Measurements from ENCODE around the gene EMILIN1. TPM values are rescaled to one million over a fixed set of nuclear protein-coding genes. Genes with fewer than 3 reads are reported as not detected.
"Not testable (repeated sequence)": the region's sequence is repeated elsewhere in the genome, so short reads cannot be mapped to it uniquely, and the experiment has no call there.

Gene EMILIN1
- total RNA-seq, 1 donor from 2014 or later, result 21.3 TPM

- no peak for DNase-seq (ENCODE audit: low read depth in 2 of 2)
Measured at GRCh38 chr2:27092696-27093429, 14.4 kb downstream of the EMILIN1 start.

GRCh38 chr2:27093430-27094352, 15.3 kb downstream of the EMILIN1 start:
- no peak for DNase-seq (ENCODE audit: low read depth in 2 of 2)

- no peak for DNase-seq (ENCODE audit: low read depth in 2 of 2)
Measured at GRCh38 chr2:27094353-27094984, 16.1 kb downstream of the EMILIN1 start.

- no peak for DNase-seq (ENCODE audit: low read depth in 2 of 2)
Measured at GRCh38 chr2:27095427-27095744, 17.0 kb downstream of the EMILIN1 start.

GRCh38 chr2:27095745-27096651, 17.6 kb downstream of the EMILIN1 start:
- DNase-seq (ENCODE audit: low read depth in 2 of 2), result peak; percentile 45 to 59

- DNase-seq (ENCODE audit: low read depth in 2 of 2), result no peak
Measured at GRCh38 chr2:27096748-27097297, 18.4 kb downstream of the EMILIN1 start.

GRCh38 chr2:27097341-27097740, 18.9 kb downstream of the EMILIN1 start:
- no peak for DNase-seq (ENCODE audit: low read depth in 2 of 2)

- DNase-seq (ENCODE audit: low read depth in 2 of 2), result no peak
Measured at GRCh38 chr2:27099334-27099955, 21.0 kb downstream of the EMILIN1 start.

- no peak for DNase-seq (ENCODE audit: low read depth in 2 of 2)
Measured at GRCh38 chr2:27100036-27100435, 21.6 kb downstream of the EMILIN1 start.

- DNase-seq (ENCODE audit: low read depth in 2 of 2), result no peak
Measured at GRCh38 chr2:27102329-27102728, 23.9 kb downstream of the EMILIN1 start.

- DNase-seq (ENCODE audit: low read depth in 2 of 2), result no peak
Measured at GRCh38 chr2:27105981-27106380, 27.6 kb downstream of the EMILIN1 start.

GRCh38 chr2:27108221-27108620, 29.8 kb downstream of the EMILIN1 start:
- no peak for DNase-seq (ENCODE audit: low read depth in 2 of 2)

GRCh38 chr2:27109083-27109482, 30.7 kb downstream of the EMILIN1 start:
- DNase-seq (ENCODE audit: low read depth in 2 of 2), result no peak

GRCh38 chr2:27110603-27111352, 32.4 kb downstream of the EMILIN1 start:
- not testable (repeated sequence) for DNase-seq (ENCODE audit: low read depth in 2 of 2)

- not testable (repeated sequence) for DNase-seq (ENCODE audit: low read depth in 2 of 2)
Measured at GRCh38 chr2:27111392-27112078, 33.1 kb downstream of the EMILIN1 start.

- DNase-seq (ENCODE audit: low read depth in 2 of 2), result no peak
Measured at GRCh38 chr2:27115519-27115918, 37.1 kb downstream of the EMILIN1 start.

- no peak for DNase-seq (ENCODE audit: low read depth in 2 of 2)
Measured at GRCh38 chr2:27117995-27118524, 39.6 kb downstream of the EMILIN1 start.

GRCh38 chr2:27118525-27119329, 40.3 kb downstream of the EMILIN1 start, which contains the start of gene CGREF1:
TSS of gene CGREF1 (minus strand) at chr2:27119128. CDS start at chr2:27104366, 14,762 bp downstream.
- DNase-seq (ENCODE audit: low read depth in 2 of 2), result peak in 1 of 2 donors; percentile 16

Data from dermis microvascular lymphatic vessel endothelial cell (primary cell).